Measurements from ENCODE around the gene UAP1L1. TPM values are rescaled to one million over a fixed set of nuclear protein-coding genes. Genes with fewer than 3 reads are reported as not detected.
A peak's percentile ranks its signal among the peaks of the same experiment; 100 is the strongest.

The UAP1L1 gene
- total and polyA plus RNA-seq, 9 of the 15 experiments (the other 6 are each of a cell fraction or from before 2014, with no cell fraction given) = 0.20 to 8.6 (median 3.7) TPM

DNA sequence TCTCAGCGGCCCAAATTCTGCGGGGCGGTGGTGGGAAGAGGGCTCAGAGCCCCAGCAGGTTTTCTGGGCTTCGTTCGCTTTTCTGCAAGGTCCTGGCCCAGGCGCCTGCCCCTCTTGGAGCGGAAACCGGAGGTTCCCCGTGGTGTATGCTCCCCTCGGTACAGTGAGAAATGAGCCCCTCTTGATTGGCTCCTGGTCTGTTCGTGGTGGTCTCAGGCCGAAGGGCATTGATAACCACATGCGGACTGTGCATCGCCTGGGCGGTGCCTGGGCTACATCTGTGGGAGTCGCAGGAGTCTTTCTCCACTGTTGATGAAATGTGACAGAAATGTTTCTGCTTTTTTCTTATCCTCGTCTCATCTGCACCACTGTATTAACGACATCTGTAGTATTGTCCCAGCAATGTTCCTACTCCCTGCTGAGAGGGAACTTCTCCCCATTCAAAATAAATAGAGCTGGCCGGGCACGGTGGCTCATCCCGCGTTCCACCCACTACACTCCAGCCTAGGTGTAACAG, 10.2 kb downstream of the UAP1L1 start (continued):
- TF ChIP-seq BACH1 (tag; IDR thresholded peaks at IDR 0.05) (no peak), GABPA (tag; conservative IDR thresholded peaks at IDR 0.05; ENCODE audit: low read depth) (0 out of 2 replicates have a peak, but pooled peaks have one; percentile 41), TEAD1 (CRISPR knock-in tag; IDR thresholded peaks at IDR 0.05) (0 out of 4 replicates have a peak, but pooled peaks of 1 of the 2 experiments have one; percentile 1), CXXC5 (CRISPR knock-in tag; IDR thresholded peaks at IDR 0.05) (peak; percentile 9; the same call in 1 of the 2 replicates), CHD4 (IDR thresholded peaks at IDR 0.05; ENCODE audit: insufficient read depth, insufficient replicate concordance, low read depth, low read length, poor library complexity, severe bottlenecking) (peak; percentile 36), NFE2 (IDR thresholded peaks at IDR 0.05; ENCODE audit: low read depth) (no peak), NR3C1 (CRISPR knock-in tag; IDR thresholded peaks at IDR 0.05) (peak; percentile 25; the same call in 1 of the 2 replicates), TCF3 (CRISPR knock-in tag; IDR thresholded peaks at IDR 0.05) (peak; percentile 22; the same call in 1 of the 2 replicates), RBBP5 (IDR thresholded peaks at IDR 0.05; ENCODE audit: borderline replicate concordance, insufficient read depth, low read length, poor library complexity, severe bottlenecking) (peak; percentile 11), MEIS2 (IDR thresholded peaks at IDR 0.05; ENCODE audit: partially characterized antibody) (peak; percentile 45), ZNF57 (CRISPR knock-in tag; IDR thresholded peaks at IDR 0.05) (no peak), XRCC3 (IDR thresholded peaks at IDR 0.05) (no peak), HDAC2 (IDR thresholded peaks at IDR 0.05) (0 out of 2 replicates have a peak, but pooled peaks have one; percentile 20)
- TF ChIP-seq, protein P1, sequence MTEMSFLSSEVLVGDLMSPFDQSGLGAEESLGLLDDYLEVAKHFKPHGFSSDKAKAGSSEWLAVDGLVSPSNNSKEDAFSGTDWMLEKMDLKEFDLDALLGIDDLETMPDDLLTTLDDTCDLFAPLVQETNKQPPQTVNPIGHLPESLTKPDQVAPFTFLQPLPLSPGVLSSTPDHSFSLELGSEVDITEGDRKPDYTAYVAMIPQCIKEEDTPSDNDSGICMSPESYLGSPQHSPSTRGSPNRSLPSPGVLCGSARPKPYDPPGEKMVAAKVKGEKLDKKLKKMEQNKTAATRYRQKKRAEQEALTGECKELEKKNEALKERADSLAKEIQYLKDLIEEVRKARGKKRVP (CRISPR knock-in tag; IDR thresholded peaks at IDR 0.05) = peak; percentile 53; the same call in 1 of the 2 replicates
- TF ChIP-seq, protein P2, sequence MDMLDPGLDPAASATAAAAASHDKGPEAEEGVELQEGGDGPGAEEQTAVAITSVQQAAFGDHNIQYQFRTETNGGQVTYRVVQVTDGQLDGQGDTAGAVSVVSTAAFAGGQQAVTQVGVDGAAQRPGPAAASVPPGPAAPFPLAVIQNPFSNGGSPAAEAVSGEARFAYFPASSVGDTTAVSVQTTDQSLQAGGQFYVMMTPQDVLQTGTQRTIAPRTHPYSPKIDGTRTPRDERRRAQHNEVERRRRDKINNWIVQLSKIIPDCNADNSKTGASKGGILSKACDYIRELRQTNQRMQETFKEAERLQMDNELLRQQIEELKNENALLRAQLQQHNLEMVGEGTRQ (CRISPR knock-in tag; IDR thresholded peaks at IDR 0.05) = no peak
- TF ChIP-seq, protein P3, sequence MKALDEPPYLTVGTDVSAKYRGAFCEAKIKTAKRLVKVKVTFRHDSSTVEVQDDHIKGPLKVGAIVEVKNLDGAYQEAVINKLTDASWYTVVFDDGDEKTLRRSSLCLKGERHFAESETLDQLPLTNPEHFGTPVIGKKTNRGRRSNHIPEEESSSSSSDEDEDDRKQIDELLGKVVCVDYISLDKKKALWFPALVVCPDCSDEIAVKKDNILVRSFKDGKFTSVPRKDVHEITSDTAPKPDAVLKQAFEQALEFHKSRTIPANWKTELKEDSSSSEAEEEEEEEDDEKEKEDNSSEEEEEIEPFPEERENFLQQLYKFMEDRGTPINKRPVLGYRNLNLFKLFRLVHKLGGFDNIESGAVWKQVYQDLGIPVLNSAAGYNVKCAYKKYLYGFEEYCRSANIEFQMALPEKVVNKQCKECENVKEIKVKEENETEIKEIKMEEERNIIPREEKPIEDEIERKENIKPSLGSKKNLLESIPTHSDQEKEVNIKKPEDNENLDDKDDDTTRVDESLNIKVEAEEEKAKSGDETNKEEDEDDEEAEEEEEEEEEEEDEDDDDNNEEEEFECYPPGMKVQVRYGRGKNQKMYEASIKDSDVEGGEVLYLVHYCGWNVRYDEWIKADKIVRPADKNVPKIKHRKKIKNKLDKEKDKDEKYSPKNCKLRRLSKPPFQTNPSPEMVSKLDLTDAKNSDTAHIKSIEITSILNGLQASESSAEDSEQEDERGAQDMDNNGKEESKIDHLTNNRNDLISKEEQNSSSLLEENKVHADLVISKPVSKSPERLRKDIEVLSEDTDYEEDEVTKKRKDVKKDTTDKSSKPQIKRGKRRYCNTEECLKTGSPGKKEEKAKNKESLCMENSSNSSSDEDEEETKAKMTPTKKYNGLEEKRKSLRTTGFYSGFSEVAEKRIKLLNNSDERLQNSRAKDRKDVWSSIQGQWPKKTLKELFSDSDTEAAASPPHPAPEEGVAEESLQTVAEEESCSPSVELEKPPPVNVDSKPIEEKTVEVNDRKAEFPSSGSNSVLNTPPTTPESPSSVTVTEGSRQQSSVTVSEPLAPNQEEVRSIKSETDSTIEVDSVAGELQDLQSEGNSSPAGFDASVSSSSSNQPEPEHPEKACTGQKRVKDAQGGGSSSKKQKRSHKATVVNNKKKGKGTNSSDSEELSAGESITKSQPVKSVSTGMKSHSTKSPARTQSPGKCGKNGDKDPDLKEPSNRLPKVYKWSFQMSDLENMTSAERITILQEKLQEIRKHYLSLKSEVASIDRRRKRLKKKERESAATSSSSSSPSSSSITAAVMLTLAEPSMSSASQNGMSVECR (CRISPR knock-in tag; IDR thresholded peaks at IDR 0.05) = 0 out of 2 replicates have a peak, but pooled peaks have one; percentile 19
- TF ChIP-seq, protein P4, sequence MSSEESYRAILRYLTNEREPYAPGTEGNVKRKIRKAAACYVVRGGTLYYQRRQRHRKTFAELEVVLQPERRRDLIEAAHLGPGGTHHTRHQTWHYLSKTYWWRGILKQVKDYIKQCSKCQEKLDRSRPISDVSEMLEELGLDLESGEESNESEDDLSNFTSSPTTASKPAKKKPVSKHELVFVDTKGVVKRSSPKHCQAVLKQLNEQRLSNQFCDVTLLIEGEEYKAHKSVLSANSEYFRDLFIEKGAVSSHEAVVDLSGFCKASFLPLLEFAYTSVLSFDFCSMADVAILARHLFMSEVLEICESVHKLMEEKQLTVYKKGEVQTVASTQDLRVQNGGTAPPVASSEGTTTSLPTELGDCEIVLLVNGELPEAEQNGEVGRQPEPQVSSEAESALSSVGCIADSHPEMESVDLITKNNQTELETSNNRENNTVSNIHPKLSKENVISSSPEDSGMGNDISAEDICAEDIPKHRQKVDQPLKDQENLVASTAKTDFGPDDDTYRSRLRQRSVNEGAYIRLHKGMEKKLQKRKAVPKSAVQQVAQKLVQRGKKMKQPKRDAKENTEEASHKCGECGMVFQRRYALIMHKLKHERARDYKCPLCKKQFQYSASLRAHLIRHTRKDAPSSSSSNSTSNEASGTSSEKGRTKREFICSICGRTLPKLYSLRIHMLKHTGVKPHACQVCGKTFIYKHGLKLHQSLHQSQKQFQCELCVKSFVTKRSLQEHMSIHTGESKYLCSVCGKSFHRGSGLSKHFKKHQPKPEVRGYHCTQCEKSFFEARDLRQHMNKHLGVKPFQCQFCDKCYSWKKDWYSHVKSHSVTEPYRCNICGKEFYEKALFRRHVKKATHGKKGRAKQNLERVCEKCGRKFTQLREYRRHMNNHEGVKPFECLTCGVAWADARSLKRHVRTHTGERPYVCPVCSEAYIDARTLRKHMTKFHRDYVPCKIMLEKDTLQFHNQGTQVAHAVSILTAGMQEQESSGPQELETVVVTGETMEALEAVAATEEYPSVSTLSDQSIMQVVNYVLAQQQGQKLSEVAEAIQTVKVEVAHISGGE (CRISPR knock-in tag; IDR thresholded peaks at IDR 0.05) = peak in 2 of 3 experiments; percentile 49 to 53; a peak in 2 of 6 replicates

Data from K562 (cell line).